ENCODE results near the gene ETF1. TPM values are rescaled to one million over a fixed set of nuclear protein-coding genes. Genes with fewer than 3 reads are reported as not detected.

Gene ETF1
- total RNA-seq, 1 donor from 2014 or later = 60.6 TPM

- H3K36me3 ChIP-seq = peaks cover 6 to 37% of the 10 kb centered on the region in 2 donors
- intact Hi-C loops (cut with DNase I) = loop anchor here (1.0 to 10.0 kb wide), 2 partner anchors 31 to 180 kb away; partner anchors contain the start of genes CTNNA1 and ETF1
- DNase-seq (ENCODE audit: extremely low spot score in 2 of 2) = no peak
- H3K4me1 ChIP-seq = peaks cover 47% of the 10 kb centered on the region
- TF ChIP-seq POLR2A (IDR thresholded peaks at IDR 0.05) (no peak), POLR2AphosphoS5 (IDR thresholded peaks at IDR 0.05; ENCODE audit: insufficient read depth in 1 of 2, low read depth in 1 of 2) (no peak)
- TF ChIP-seq, protein P1, sequence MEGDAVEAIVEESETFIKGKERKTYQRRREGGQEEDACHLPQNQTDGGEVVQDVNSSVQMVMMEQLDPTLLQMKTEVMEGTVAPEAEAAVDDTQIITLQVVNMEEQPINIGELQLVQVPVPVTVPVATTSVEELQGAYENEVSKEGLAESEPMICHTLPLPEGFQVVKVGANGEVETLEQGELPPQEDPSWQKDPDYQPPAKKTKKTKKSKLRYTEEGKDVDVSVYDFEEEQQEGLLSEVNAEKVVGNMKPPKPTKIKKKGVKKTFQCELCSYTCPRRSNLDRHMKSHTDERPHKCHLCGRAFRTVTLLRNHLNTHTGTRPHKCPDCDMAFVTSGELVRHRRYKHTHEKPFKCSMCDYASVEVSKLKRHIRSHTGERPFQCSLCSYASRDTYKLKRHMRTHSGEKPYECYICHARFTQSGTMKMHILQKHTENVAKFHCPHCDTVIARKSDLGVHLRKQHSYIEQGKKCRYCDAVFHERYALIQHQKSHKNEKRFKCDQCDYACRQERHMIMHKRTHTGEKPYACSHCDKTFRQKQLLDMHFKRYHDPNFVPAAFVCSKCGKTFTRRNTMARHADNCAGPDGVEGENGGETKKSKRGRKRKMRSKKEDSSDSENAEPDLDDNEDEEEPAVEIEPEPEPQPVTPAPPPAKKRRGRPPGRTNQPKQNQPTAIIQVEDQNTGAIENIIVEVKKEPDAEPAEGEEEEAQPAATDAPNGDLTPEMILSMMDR (IDR thresholded peaks at IDR 0.05) = no peak
- H3K4me3 ChIP-seq = peak overlapping the region; percentile 78 to 100
- no peaks in the 10 kb centered on the region for H3K9me3 ChIP-seq
- H3K27me3 ChIP-seq = no peaks in the 10 kb centered on the region
- peak overlapping the region; percentile 99 for H3K27ac ChIP-seq
These were observed 31.7 kb upstream of the ETF1 start for GRCh38 chr5:138574744-138575193.

DNA sequence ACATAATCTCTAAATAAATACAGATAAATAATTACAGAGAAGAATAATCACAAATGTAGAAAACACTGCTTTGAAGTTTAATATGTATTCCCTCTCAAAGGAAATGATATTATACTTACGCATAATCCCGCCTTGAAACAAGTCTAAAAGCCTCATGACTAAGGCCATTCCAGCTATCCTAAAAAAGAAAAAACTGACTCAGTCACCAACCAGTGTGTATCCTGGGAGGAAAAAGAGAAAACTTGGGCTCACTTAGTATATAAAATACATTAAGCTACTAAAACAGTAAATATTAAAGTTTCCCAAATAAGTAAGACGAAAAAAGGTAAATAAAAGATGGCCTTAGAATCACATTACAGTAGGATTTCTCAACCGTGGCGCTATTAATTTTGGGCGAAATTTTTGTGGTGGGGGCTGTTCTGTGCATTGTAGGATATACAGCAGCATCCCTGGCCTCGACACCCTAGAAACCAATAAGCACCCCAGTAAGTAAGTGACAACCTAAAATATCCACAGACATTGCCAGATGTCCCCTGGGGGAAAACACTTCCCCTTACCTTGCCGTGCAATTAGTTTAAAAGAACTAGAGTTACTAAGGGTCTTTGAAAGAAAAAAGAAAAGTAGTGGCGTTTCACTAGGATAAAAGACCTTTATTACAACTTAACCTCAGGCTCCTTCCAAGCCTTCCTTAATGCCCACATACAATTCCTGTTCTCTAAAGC lies 31.1 kb upstream of the ETF1 start:
- no peak for DNase-seq (ENCODE audit: extremely low spot score in 2 of 2)
- intact Hi-C loops (cut with DNase I) = loop anchor here (10.0 kb wide), 1 partner anchor 181 kb away; the partner anchor contains the start of gene CTNNA1
- Histone ChIP-seq H3K27ac (peak overlapping the region; percentile 99), H3K36me3 (peaks cover 6 to 44% of the 10 kb centered on the region in 2 donors), H3K9me3 (no peaks in the 10 kb centered on the region), H3K4me3 (peak overlapping the region; percentile 78 to 100), H3K4me1 (peaks cover 52% of the 10 kb centered on the region), H3K27me3 (no peaks in the 10 kb centered on the region)
- TF ChIP-seq POLR2A (IDR thresholded peaks at IDR 0.05) = no peak
- no peak for TF ChIP-seq POLR2AphosphoS5 (IDR thresholded peaks at IDR 0.05; ENCODE audit: insufficient read depth in 1 of 2, low read depth in 1 of 2)
- TF ChIP-seq, protein P1 (IDR thresholded peaks at IDR 0.05) = no peak

- intact Hi-C loops (cut with DNase I) = loop anchor here (10.0 kb wide), 1 partner anchor 182 kb away; the partner anchor contains the start of gene CTNNA1
- H3K27me3 ChIP-seq = no peaks in the 10 kb centered on the region
- DNase-seq (ENCODE audit: extremely low spot score in 2 of 2) = no peak
- no peak overlapping the region for H3K4me3 ChIP-seq
- H3K4me1 ChIP-seq = peaks cover 52% of the 10 kb centered on the region
- peaks cover 6 to 51% of the 10 kb centered on the region in 2 donors for H3K36me3 ChIP-seq
- TF ChIP-seq POLR2AphosphoS5 (IDR thresholded peaks at IDR 0.05; ENCODE audit: insufficient read depth in 1 of 2, low read depth in 1 of 2) (no peak), POLR2A (IDR thresholded peaks at IDR 0.05) (no peak)
- TF ChIP-seq, protein P1 (IDR thresholded peaks at IDR 0.05) = no peak
- H3K27ac ChIP-seq = no peak overlapping the region
- H3K9me3 ChIP-seq = no peaks in the 10 kb centered on the region
These were observed 30.2 kb upstream of the ETF1 start for GRCh38 chr5:138573223-138573622.

DNA sequence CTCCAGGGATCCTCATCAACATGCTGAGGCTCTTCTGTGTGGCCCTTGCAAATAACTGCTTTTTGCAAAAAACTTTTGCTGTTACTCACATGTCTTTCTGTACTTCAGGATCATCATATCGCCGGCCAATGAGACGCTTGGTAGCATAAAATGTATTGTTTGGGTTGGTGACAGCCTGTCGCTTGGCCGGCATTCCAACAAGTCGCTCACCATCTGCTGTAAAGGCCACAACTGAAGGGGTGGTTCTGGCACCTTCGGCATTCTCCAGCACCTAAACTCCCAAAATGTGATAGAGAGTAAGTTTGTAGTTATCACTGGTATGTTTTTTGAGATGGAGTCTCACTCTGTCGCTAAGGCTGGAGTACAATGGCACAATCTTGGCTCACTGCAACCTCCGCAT lies 27.8 kb upstream of the ETF1 start:
- TF ChIP-seq, protein P1 (IDR thresholded peaks at IDR 0.05) = no peak
- TF ChIP-seq POLR2AphosphoS5 (IDR thresholded peaks at IDR 0.05; ENCODE audit: insufficient read depth in 1 of 2, low read depth in 1 of 2) (no peak), POLR2A (IDR thresholded peaks at IDR 0.05) (no peak)
- peaks cover 6 to 74% of the 10 kb centered on the region in 2 donors for H3K36me3 ChIP-seq
- intact Hi-C loops (cut with DNase I) = loop anchor here (10.0 kb wide), 1 partner anchor 184 kb away; the partner anchor contains the start of gene CTNNA1

DNA sequence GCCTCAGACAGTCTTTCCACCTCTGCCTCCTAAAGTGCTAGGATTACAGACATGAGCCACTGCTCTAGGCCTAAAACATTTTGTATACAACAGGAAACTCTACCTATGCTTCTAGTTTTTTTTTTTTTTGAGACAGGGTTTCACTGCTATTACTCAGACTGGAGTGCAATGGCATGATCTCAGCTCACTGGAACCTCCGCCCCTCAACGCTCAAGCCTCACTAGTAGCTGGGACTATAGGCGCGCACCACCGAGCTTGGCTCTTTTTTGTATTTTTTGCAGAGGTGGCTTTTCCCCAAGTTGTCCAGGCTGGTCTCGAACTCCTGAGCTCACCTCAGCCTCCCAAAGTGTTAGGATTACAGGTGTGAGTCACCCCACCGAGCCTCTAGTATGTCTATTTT lies 26.7 kb upstream of the ETF1 start:
- no peaks in the 10 kb centered on the region for H3K27me3 ChIP-seq
- TF ChIP-seq POLR2AphosphoS5 (IDR thresholded peaks at IDR 0.05; ENCODE audit: insufficient read depth in 1 of 2, low read depth in 1 of 2) (no peak), POLR2A (IDR thresholded peaks at IDR 0.05) (no peak)
- TF ChIP-seq, protein P1 (IDR thresholded peaks at IDR 0.05) = no peak
- DNase-seq (ENCODE audit: extremely low spot score in 2 of 2) = no peak
- H3K36me3 ChIP-seq = peaks cover 6 to 85% of the 10 kb centered on the region in 2 donors
- peaks cover 47% of the 10 kb centered on the region for H3K4me1 ChIP-seq
- no peaks in the 10 kb centered on the region for H3K9me3 ChIP-seq
- H3K27ac ChIP-seq = no peak overlapping the region
- H3K4me3 ChIP-seq = no peak overlapping the region
- intact Hi-C loops (cut with DNase I) = loop anchor here (10.0 kb wide), 1 partner anchor 185 kb away; the partner anchor contains the start of gene CTNNA1

More for the DNA sequence above, 27.8 kb upstream of the ETF1 start:
- Histone ChIP-seq H3K27ac (no peak overlapping the region), H3K9me3 (no peaks in the 10 kb centered on the region), H3K4me3 (no peak overlapping the region), H3K27me3 (no peaks in the 10 kb centered on the region), H3K4me1 (peaks cover 48% of the 10 kb centered on the region)
- DNase-seq (ENCODE audit: extremely low spot score in 2 of 2) = no peak

Data from vagina (tissue), 2 donors.